Fibroblast of lung (primary cell): ENCODE measurements around the gene BCL7A. TPM values are rescaled to one million over a fixed set of nuclear protein-coding genes. Genes with fewer than 3 reads are reported as not detected.

Source experiments
- DNase-seq, 2 donors: peaks; one replicate each; pipeline versions ENCODE4 v3.0.0 to v3.0.0-alpha.2; 2010; ENCODE audit warnings: low read depth in 2 of 2
- H2AFZ ChIP-seq: 2 replicates; pipeline ENCODE4 v1.5.1; 2012; ENCODE audit warnings: low read length, control low read depth, inconsistent platforms
- H3K27ac ChIP-seq: 2 replicates; pipeline ENCODE4 v1.5.1; 2011; ENCODE audit warnings: low read length, control low read depth; ENCODE audit not compliant: insufficient read depth
- H3K27me3 ChIP-seq: 2 replicates; pipeline ENCODE4 v1.5.1; 2011; ENCODE audit warnings: mild to moderate bottlenecking, low read length; ENCODE audit not compliant: control insufficient read depth, insufficient read depth
- H3K36me3 ChIP-seq: 2 replicates; pipeline ENCODE4 v1.5.1; 2011; ENCODE audit warnings: low read length; ENCODE audit not compliant: control insufficient read depth, insufficient read depth
- H3K4me1 ChIP-seq: 2 replicates; pipeline ENCODE4 v1.5.1; 2011; ENCODE audit warnings: low read length; ENCODE audit not compliant: control insufficient read depth, insufficient read depth; ENCODE audit errors: extremely low read depth
- H3K4me2 ChIP-seq: 2 replicates; pipeline ENCODE4 v1.5.1; 2011; ENCODE audit warnings: low read length, control low read depth; ENCODE audit not compliant: insufficient read depth; ENCODE audit errors: extremely low read depth
- H3K4me3 ChIP-seq, 4 experiments: fragments of 200-600 bp in 1 of 4; sonication (generic) in 1 of 4; replicated peaks in 1 of 4; 2 replicates each; pipeline ENCODE4 v1.5.1; 2011 to 2016; ENCODE audit warnings: low read length in 4 of 4, low read depth in 3 of 4, mild to moderate bottlenecking in 3 of 4, control low read depth in 2 of 4, inconsistent platforms in 1 of 4, mixed read lengths in 1 of 4; ENCODE audit not compliant: insufficient read depth in 1 of 4; ENCODE audit errors: control extremely low read depth in 1 of 4
- H3K79me2 ChIP-seq: 2 replicates; pipeline ENCODE4 v1.5.1; 2012; ENCODE audit warnings: mild to moderate bottlenecking, low read length, inconsistent platforms; ENCODE audit not compliant: control insufficient read depth, insufficient read depth
- H3K9ac ChIP-seq: 2 replicates; pipeline ENCODE4 v1.5.1; 2011; ENCODE audit warnings: mild to moderate bottlenecking, low read length, control low read depth; ENCODE audit not compliant: insufficient read depth
- H3K9me3 ChIP-seq: 2 replicates; pipeline ENCODE4 v1.5.1; 2012; ENCODE audit warnings: low read depth, low read length; ENCODE audit not compliant: control insufficient read depth, insufficient read depth
- H4K20me1 ChIP-seq: 2 replicates; pipeline ENCODE4 v1.5.1; 2011; ENCODE audit warnings: low read length; ENCODE audit not compliant: control insufficient read depth, insufficient read depth; ENCODE audit errors: extremely low read depth
- EZH2 ChIP-seq: IDR thresholded peaks from 2 replicates; pipeline ENCODE4 v1.5.1; 2012; ENCODE audit warnings: low read length, control low read depth, mild to moderate bottlenecking; ENCODE audit errors: missing control alignments
- polyA plus RNA-seq, 2 donors: library from polyadenylated mRNA; depleted of rRNA in 1 of 2; stranded (reverse) in 1 of 2; unstranded in 1 of 2; fragments of >200 nt; gene quantifications; 2 replicates each; pipeline ENCODE4 v1.2.1, GENCODE V29; 2011 to 2012; ENCODE audit warnings: missing spikeins in 1 of 2
- total RNA-seq: library from RNA; depleted of rRNA; stranded (reverse); fragments of >200 nt; gene quantifications from 2 replicates; pipeline ENCODE4 v1.2.1, GENCODE V29; 2014
- TF ChIP-seq, protein P1 (sequence below), 2 donors: IDR thresholded peaks in 1 of 2; conservative IDR thresholded peaks in 1 of 2; 1 replicate in 1 of 2; 2 replicates in 1 of 2; pipeline ENCODE4 v1.5.1; 2011 to 2012; ENCODE audit warnings: low read length in 2 of 2, control low read depth in 1 of 2, inconsistent platforms in 1 of 2, low read depth in 1 of 2, mild to moderate bottlenecking in 1 of 2

BCL7A gene
- total and polyA plus RNA-seq, 2 donors (not counting 1 experiment from before 2014, with no cell fraction given) = 3.8 to 7.4 TPM

DNA sequence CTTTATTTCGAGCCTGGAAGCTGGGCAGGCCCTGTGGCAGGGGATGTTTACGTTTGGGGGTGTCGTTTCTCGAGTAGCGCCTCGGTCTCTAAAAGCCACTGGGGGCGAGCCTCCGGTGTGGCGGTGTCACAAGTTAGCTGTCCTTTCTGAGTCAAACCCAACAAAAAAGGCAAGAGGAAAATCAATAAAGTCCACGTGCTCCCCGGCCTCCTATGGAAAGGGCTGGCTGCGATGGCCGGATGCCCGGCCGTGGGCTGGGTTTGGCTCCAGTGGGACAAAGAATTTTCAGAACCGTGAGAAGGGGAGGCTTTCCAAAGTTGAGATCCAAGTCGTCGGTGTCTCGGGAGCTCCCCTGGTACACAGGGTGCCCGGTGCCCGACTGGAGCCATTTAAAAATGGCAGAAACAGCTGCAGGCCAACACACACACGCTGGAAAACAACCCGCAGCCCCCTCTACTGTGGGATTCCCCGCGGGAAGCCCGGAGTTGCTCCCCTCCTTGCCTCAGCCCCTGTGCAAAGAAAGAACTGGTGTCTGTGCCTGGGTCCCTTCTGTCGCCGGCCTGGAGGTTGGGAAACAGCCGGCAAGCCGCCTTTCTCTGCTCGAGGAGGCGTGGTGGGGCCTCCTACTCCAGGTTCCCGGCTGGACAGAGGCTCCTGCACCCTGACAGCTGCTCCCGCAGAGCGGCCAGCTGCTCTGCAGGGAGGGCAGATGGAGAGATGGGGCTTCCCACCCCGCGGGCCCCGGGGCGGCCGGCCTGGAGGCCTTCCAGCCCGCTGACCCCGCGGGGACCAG lies 1.9 kb downstream of the BCL7A start:
- Histone ChIP-seq H3K4me3 (peak overlapping the region; percentile 48 to 77 (median 72)), H3K79me2 (peaks cover 23% of the 10 kb centered on the region), H3K27ac (peak overlapping the region; percentile 68), H3K27me3 (no peaks in the 10 kb centered on the region), H4K20me1 (no peaks in the 10 kb centered on the region), H3K4me1 (peaks cover 11% of the 10 kb centered on the region), H3K9me3 (no peaks in the 10 kb centered on the region), H2AFZ (peak overlapping the region; percentile 40), H3K4me2 (peak overlapping the region; percentile 96), H3K36me3 (no peaks in the 10 kb centered on the region), H3K9ac (peak overlapping the region; percentile 68)
- TF ChIP-seq EZH2 = no peak
- TF ChIP-seq, protein P1, sequence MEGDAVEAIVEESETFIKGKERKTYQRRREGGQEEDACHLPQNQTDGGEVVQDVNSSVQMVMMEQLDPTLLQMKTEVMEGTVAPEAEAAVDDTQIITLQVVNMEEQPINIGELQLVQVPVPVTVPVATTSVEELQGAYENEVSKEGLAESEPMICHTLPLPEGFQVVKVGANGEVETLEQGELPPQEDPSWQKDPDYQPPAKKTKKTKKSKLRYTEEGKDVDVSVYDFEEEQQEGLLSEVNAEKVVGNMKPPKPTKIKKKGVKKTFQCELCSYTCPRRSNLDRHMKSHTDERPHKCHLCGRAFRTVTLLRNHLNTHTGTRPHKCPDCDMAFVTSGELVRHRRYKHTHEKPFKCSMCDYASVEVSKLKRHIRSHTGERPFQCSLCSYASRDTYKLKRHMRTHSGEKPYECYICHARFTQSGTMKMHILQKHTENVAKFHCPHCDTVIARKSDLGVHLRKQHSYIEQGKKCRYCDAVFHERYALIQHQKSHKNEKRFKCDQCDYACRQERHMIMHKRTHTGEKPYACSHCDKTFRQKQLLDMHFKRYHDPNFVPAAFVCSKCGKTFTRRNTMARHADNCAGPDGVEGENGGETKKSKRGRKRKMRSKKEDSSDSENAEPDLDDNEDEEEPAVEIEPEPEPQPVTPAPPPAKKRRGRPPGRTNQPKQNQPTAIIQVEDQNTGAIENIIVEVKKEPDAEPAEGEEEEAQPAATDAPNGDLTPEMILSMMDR (conservative IDR thresholded peaks at IDR 0.05 in 1 of 2, IDR thresholded peaks at IDR 0.05 in 1 of 2; ENCODE audit: low read depth in 1 of 2, low read length in 2 of 2) = no peak
- peak; percentile 64 to 77 for DNase-seq

DNA sequence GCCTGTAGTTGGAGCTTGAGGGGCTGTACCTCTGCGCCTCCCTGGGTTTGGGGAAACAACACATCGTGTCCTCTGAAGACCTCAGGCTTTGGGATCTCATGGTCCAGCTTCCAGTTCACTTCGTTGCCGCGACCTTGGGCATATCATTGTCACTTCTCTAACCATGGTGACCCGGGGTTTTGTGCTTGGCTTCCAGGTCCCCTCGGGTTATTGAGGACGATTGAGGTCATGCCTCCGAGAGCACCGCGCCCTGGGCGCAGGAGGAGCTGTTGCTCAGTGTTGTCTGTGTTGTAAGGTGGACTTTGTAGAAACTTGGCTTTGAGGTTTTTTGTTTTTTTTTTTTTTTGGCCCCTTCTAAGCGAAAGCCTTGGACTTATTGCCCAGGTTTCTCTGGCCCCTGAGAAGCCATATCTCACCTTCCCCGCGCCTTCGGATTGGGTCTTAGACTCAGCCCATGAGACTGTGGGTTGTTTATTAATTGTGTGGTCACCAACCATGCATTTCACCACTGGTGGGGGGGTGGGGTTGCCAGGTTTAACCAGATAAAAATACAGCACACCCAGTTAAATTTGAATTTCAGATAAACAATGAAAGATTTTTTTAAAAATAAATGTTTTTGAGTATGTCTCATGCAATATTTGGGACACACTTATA lies 2.6 kb downstream of the BCL7A start:
- Histone ChIP-seq H3K79me2 (peaks cover 27% of the 10 kb centered on the region), H3K4me3 (peak overlapping the region in 3 of 4 experiments; percentile 71 to 77 (median 73)), H3K9ac (no peak overlapping the region), H3K36me3 (no peaks in the 10 kb centered on the region), H3K27me3 (no peaks in the 10 kb centered on the region), H4K20me1 (no peaks in the 10 kb centered on the region), H3K9me3 (no peaks in the 10 kb centered on the region), H2AFZ (peak overlapping the region; percentile 23), H3K27ac (no peak overlapping the region), H3K4me2 (peak overlapping the region; percentile 96), H3K4me1 (peaks cover 11% of the 10 kb centered on the region)
- peak in 1 of 2 donors; percentile 25 for DNase-seq
- TF ChIP-seq, protein P1 (conservative IDR thresholded peaks at IDR 0.05 in 1 of 2, IDR thresholded peaks at IDR 0.05 in 1 of 2; ENCODE audit: low read depth in 1 of 2, low read length in 2 of 2) = no peak
- no peak for TF ChIP-seq EZH2

DNA sequence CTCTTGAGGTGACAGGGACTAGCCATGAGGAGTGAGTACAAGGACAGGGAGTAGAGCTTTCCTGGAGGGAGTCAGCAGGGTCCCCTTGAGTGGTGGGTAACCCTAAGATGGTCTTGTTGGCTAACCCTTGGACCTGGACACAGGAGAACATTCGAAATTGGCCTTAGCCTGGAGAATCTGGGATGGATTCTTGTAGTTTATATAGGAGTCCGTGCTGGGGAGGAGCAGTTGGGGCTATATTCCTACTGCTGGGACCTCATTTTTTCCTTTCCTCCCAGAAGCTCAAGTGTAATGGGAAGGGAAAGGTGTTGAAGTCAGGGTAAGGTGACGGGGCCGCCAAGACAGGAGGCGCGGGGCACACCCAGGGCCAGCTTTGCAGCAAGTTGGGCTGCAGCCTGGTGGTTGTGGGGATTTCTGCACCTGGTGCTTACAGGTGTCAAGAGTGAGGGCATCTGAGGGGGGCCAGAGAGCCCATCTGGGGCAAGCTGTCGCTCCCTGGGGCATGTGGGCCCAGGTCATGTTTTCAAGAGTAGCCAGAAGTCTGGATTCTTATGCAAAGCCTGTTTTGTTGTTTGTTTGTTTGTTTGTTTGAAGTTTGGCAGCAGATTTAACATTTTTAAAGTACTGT lies 5.1 kb downstream of the BCL7A start:
- TF ChIP-seq, protein P1 (conservative IDR thresholded peaks at IDR 0.05 in 1 of 2, IDR thresholded peaks at IDR 0.05 in 1 of 2; ENCODE audit: low read depth in 1 of 2, low read length in 2 of 2) = no peak
- no peak for TF ChIP-seq EZH2
- Histone ChIP-seq H3K27me3 (no peaks in the 10 kb centered on the region), H4K20me1 (no peaks in the 10 kb centered on the region), H3K4me3 (no peak overlapping the region), H3K4me2 (no peak overlapping the region), H3K27ac (no peak overlapping the region), H3K4me1 (peaks cover 11% of the 10 kb centered on the region), H3K9me3 (no peaks in the 10 kb centered on the region), H3K36me3 (no peaks in the 10 kb centered on the region), H3K79me2 (peaks cover 34% of the 10 kb centered on the region), H2AFZ (no peak overlapping the region), H3K9ac (no peak overlapping the region)
- no peak for DNase-seq
